Measurements from ENCODE around the gene HMGB1.
"Not testable (repeated sequence)": the region's sequence is repeated elsewhere in the genome, so short reads cannot be mapped to it uniquely, and the experiment has no call there.

HMGB1 gene

DNA sequence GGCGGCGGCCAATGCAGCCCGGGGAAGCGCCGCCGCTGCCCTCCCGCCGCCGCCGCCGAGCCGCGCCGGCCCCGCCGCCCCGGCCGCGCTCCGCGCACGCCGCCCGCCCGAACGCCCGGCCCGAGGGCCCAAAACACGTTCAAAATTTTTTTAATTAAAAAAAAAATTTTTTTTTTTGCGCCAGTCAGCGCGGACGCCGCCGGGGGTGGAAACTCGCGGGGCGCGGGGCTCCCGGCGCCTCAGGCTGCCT is 468 bp downstream of the HMGB1 start:
- DNase-seq: no peak

DNA sequence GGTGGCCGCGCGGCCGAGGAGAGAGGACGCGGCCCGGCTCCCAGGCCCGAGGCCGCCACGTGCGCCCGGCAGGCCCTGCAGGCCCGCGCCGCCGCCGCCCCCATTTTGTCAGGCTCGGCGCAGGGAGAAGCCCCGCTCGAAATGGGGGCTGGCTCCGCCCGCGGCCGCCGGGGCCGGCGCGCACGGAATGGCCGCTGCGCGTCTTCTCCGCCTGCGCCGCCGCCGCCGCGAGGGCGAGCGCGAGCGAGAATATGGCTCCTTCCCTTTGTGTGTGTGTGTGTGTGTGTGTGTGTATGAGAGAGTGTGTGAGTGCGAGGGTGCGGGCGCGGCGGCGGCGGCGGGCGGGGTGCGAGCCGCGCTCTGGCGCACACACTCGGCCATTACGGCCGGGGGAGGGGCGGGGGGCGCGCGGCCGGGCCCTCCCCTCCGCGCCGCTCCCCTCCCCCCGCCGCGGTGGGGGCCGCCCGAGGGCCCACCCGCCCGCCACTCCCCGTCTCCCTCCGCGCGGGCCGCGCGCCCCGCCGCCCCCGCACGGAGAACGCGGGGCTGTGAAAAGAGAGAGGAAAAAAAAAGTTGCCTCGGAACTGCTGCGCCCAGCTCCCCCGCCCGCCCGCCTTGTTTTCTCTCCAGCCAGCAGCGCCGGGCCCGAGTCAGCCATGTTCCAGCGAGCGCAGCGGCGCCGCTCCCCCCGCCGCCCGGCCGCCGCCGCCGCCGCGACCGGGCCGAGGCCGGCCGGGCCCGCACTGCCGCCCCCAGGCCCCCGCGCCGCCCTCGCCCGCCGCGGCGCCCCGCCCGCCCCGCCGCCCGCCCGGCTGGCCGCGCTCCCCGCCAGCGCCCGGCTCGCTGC is 1.0 kb downstream of the HMGB1 start:
- DNase-seq: peak; percentile 91

DNA sequence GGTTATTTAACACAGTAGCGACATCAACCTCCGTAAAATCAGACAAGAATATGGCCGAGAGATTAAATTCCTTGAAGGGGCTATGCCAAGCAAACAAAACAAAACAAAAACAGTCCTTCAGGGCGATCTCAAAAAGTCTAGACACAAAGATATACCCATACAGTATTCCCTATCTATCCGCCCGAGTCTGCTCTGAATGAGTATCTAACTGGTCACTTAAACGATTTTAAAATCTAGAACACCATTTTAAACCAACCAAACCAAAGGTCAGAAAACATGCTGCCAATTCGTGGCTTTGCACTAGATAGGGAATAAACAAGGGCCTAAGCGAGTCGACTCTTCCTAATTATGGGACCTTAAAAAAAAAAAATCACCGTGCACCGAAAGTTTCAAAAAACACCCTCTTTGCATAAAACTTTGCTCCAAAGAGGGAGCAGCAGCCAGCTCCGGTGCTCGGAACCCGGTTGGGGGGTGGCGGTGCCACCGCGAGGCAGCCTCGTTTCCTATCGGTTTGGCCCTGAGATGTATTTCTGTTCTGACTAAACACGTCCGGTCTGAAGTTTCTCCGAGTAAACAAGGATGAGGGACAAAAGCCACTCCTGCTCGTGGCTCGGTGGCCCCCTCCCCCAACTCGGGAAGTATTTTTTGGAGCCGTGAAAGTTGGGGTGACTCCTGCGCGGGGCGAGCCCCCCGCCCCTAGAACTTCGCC is 1.8 kb downstream of the HMGB1 start:
- DNase-seq: peak; percentile 82

DNA sequence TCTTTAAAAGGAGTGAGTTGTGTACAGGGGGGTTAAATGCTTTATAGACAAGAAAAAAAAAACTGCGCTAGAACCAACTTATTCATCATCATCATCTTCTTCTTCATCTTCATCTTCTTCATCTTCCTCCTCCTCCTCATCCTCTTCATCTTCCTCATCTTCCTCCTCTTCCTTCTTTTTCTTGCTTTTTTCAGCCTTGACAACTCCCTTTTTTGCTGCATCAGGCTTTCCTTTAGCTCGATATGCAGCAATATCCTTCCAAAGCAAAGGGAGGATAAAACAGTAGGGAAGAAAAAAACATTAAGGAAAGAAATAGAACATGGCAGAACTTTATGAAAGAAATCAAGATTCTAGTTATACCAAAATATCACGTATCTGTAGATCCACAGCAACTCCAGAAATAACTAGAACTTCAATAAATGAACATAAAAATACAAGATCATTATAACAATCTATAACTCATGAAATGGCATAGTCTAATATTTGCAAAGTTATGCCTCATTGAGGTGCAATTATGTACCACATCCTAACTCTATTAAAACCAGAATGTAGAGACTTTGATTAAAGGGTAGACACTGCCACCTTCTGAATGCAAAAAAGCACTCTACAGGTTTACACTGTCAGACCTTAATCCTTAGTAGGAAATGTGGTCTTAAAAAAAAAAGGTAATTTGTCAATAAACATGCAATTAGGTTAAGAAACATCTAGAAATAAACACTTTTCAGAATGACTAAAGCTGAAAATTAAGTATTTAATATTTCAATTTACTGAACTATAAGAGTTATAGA is 4.3 kb downstream of the HMGB1 start:
- peak; percentile 52 for DNase-seq

DNA sequence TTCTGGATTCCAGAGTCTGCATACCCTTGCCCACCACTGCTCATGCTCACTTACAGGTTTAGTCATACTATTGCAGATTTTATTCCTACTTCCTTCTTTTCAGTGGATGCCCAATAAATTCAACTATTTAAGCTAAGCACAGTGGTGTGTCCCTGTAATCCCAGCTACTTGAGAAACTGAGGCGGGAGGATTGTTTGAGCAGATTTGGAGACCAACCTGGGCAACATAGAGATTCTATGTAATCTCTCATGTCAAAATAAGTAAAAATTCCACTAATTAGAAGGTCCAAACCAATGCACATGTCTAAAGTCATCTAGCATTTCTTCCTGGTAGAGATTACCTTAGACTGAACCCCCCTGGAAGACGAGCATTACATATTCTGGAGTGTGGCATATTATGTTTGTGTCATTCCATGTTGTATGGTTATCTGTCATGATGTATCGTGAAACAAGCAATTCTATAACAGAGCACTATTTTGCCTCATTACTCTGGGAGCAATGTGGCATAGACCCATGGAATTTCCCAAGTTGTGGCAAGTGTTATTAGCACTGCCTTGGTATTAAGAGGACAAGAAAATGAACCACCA is 8.3 kb downstream of the HMGB1 start:
- DNase-seq: peak; percentile 25

DNA sequence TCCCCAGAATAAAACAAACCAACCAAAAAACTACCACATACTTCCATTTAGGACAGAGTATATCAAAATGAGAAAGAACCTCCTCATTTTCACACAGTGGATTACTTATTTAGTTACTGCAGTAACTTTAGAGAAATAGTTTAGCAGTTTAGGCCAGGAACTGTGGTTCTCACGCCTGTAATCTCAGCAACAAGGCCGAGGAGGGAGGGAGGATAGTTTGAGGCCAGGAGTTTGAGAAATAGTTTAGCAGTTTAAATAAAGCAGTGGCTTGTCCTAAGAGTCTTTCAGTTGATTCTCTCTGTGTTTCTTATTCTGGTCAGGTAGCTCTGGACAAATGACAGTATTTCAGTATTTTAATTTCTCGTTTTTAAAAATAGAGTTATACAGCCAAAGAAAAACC is 9.4 kb downstream of the HMGB1 start:
- DNase-seq: no peak

DNA sequence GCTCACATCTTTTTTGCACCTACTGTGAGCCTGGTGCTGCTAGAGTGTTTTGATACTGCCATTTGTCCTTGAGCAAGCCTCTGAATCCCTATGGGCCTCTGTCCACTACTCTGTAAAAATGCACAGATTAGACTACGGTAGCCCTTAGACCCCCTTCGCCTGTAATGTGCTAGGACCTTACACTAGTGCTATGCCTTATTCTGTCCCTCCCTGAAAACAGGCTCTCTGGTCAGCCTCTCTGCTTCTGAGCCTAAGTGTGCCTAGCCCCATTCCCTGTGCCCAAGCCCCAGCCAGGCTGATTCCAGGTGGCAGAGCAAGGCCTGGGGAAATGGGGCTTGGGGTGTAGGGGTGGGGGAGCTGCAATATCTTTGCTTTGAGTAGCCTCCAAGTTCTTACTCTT is 10.7 kb downstream of the HMGB1 start:
- no peak for DNase-seq

DNA sequence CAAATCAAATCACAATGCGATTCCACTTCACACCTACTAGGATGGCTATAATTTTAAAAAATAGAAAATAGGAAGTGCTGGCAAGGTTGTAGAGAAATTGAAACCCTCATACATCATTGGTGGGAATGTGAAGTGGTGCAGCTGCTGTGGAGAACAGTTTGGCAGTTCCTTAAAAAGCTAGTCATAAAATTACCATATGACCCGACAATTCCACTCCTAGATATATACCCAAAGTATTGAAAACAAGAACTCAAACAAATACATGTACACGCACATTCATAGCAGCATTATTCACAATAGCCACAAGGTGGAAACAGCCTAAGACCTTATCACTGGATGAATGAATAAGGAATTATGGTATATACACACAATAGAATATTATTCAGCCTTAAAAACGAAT is 12.0 kb downstream of the HMGB1 start:
- peak; percentile 34 for DNase-seq

DNA sequence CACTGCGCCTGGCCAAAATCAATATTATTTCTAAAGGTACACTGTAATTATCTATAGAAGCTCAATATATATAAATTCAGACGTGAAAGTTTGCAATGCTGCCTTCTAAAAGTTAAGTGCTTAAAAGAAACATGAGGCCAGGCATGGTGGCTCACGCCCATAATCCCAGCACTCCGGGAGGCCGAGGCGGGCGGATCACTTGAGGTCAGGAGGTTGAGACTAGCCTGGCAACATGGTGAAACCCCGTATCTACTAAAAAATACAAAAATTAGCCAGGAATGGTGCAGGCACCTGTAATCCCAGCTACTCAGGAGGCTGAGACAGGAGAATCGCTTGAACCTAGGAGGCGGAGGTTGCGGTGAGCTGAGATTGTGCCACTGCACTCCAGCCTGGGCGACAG is 14.3 kb downstream of the HMGB1 start:
- not testable (repeated sequence) for DNase-seq

DNA sequence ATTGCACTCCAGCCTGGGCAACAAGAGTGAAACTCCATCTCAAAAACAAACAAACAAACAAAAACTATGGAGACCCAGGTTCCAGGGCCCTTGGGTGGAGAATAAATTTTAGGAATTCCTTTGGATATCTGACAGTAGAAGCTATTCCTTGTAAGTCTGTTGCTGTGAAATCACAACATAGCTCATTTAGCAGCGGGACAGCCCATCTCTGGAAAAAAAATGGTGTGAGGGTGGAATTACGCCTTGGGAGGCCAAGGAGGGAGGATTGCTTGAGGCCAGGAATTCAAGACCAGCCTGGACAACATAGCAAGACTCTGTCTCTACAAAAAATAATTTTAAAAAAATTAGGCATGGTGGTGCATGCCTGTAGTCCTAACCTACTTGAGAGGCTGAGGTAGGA is 15.7 kb downstream of the HMGB1 start:
- DNase-seq: no peak

DNA sequence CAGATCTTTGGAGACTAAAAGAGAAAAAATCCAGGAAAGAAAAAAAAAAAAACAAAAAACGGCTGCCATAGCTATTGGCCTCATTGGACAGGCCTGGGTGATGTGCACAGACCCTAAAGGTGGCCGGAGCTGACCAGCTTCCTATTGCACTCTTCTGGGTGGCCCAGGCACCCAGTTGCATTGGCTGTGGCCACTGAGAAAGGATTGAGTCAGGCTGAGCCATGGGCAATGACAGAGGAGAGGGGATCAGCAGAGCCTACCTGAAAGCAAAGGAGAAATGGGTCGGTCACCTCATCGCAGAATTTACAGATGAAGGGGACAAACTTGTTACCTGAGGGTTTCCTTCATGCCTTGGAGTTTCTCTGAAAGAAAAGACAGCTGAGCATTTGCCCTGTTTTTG is 17.3 kb downstream of the HMGB1 start:
- no peak for DNase-seq

DNA sequence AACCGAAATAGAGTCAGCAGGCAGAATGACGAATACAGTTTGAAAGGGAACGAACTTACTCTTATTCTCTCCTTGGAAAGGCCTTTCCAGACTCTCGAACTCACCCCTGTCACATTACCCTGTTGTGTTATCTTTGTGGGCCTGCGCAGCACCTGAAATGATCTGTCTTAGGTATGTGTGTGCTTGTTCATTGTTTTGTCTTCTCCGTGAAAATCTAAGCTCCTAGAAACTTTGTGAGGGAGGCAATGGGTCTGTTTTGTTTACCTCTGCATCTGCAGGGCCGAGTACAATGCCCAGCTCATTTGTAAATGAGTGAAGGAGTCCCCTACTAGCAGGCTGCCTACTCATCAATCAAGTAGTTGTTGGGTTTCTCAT is 19.6 kb downstream of the HMGB1 start:
- DNase-seq: no peak

DNA sequence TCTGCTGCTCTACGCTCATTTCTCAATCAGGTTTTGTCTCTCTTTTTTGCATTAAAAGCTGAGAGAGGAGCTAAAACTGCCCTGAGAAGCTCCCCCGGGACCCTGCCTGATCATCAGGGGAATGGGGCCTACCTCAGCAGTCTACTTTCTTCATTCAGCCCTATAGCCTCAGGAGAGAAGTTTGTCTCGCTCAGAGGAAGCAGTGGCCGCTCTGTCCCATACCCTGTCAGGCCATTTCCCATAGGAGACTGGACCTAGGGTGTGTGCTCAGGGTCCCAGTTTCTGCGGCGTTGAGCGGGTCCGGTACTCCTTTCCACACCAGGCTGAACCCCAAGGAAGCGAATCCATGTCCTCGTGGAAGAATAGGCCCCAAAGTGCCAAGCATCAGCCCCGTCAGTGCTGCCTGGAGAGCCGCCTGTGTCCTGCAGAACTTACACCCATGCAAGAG is 21.8 kb downstream of the HMGB1 start:
- no peak for DNase-seq

DNA sequence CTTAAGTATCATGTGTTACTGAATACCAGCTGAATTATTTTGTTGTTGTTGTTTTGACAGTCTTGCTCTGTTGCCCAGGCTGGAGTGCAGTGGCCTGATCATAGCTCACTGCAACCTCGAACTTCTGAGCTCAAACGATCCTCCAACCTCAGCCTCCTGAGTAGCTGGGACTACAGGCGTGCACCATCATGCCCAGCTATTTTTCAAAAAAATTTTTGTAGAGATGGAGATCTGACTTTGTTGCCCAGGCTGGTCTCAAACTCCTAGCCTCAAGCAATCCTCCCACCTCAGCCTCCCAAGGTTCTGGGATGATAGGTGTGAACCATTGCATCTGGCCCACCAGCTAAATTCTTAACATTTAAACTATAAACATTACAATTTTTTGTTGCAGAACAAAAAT is 22.2 kb downstream of the HMGB1 start:
- not testable (repeated sequence) for DNase-seq

DNA sequence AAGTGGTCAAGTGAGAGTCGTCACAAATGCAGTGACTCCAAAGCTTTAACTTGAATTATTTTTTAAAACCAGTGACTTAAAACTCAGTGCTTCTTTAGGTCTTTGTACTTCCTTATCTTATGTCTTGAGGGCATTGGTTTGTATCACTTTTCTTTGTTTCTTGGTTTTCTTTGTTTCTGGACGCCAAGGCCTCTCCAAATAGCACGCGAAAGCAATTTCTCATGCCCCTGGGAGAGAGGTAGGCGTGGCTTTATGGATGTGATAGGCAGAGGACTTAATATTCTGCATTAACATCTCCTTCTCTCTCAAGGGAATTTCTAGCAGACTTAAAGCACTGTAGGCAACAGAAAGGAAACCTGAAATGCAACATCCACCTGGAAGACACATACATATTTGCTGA is 22.8 kb downstream of the HMGB1 start:
- DNase-seq: no peak

DNA sequence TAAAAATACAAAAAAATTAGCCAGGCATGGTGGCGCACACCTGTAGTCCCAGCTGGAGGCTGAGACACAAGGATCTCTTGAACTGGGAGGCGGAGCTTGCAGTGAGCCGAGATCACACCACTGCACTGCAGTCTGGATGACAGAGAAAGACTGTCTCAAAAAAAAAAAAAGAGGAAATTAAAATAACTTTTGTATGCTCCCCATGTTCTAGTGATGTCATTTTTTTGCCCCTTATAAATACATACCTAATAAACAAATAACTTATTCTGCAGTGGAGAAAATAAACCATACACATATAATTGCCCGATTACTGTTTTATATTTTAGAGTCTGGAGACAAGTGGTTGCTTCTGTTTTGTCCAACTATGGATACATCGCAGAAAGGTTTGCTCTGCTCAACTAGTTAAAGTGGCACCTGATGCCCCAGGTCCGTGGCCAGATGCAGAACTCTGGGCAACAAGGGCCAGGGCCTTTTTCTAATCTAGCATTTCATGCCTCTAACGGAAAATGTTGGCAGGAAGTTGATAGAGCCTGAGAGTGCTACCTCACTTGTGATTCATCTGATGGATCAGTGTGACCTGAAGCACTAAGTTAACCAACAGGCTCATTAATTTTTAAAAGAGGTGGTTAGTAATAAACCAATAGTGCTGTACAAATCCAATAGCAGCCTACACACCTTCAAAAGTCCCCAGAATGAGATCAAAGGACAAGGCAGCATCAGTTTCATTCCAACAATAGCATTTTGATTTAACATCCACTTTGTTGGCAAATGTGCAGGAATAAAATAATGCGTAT is 24.6 kb downstream of the HMGB1 start:
- DNase-seq: no peak

DNA sequence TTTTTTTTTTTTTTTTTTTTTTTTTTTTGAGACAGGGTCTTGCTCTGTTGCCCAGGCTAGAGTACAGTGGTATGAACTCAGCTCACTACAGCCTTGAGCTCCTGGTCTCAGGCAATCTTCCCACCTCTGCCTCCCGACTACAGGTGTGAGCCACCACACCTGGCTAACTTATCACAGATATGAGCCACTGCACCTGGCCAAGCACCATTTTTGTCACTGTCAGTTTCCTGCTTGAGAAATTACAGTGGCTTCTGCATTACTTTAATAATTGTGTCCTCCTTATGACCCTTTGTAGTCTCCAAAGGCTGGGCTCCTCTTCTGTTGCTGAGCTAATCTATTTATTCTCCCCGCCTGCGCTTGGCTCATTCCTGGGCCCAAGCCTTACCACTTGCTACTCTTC is 27.4 kb downstream of the HMGB1 start:
- no peak for DNase-seq

DNA sequence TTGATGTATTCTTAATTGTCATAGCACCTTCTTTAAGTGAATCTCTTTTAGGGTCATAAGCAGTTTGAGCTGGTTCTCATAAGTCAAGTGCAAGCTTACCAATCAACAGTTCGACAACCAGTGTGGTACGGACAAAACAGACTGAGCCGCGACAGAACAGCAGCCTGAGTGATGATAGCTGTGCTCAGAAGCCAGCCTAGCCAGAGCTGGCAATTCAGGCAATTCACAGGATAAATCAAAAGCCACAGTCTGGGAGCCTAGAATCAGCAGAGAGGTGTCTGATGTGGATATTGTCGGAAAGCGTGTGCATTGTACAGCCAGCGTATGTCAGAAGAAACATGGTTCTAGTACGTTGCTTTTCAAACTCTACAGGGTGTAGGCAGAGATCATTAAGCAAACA is 28.6 kb downstream of the HMGB1 start:
- DNase-seq: no peak

DNA sequence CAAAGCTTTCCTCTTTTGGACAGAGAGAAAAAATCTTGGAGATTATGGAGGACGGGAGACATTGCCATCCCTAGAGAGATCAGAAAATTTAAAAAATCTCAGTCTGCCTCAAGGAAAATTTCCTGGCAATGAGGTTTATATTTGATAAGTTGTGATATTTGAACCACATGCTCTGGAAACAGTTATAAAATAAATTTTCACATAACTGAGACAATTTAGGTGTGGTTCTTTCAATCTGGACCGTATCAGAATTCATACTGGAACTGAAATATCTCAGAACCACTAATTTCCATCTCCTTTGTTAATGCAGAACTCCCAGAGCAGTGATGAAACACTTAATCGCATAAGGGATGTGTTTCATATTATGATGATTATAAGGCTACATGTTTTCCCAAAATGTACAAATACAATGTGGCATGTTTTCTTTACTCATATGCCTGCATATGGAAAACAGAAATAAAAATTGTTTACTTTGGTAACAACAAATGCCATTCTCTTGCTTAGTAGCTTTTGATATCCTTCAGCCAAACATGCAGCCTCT is 29.8 kb downstream of the HMGB1 start:
- no peak for DNase-seq

DNA sequence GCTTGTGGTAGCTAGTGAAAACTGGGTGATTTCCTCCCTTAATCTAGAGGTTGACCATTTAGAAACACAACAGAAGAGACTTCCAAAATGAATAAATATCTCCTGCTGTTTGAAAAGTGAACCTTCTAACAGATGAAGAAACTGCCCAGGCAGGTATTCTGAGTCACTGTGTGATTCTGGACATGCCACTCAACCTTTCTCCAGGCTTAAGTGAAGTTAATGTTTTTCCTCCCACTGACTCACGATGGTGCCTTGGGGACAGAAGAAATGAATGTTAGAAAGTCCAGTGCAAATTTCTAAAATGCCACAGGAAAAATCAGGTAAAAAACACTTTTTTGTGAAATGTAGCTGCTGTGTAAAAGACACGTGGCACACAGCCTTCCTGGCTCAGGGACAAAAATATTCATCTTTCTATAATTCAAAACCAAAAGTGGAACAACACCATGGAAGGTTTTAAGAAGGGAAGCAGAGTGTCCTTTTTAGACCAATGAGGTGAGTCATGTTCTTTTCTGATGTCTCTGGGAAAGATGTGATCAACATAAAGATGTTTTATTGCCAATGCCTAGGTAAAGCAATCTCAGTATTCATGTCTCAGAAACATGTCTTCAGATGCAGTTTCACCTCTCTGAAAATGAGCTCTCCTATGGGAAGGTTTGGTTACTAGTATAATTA is 34.3 kb downstream of the HMGB1 start:
- DNase-seq: peak; percentile 43

DNA sequence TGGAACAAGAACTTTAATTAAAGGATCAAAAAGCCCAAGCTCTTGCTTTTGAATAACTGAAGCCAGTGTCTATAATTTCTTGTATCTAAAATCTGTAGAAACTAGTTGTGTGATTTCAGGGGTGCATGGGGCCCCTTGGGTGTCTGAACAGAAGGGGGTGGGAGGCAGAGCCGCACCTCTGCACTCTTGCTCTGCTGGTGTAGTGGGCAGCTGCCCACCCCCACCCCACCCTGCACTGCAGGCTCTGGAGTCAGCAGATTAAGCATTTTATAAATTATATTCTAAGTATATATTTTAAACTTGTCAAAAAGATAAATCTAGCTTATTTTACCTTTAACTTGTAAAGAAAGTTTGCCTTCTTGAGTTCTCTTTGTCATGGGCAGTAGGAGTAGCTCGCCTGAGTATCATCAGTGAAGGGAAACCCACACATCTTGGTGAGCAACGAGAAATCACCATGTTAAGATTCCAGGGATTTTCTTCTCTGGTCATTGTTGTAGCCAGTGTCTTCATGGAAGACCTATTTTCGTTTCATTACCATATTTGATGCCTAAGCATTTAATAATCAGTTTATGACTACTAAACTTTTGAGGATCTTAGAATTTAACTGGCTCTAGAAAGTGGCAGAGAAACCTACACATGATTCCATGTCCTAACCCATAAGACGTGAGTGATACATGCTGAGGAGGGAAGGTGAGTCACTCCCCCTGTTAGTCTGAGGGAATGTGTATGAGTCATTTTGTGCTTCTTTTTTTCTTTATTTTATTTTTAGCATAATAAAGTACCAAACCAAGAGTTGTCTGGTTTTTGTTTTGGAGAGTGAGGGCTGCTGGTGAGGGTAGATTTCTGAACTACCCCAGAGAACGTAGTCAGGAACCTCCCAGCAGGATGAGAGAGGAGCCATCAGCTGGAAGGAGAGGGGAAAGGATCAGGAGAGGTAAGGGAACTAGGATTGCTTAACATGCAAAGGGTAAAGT is 35.7 kb downstream of the HMGB1 start:
- peak; percentile 39 for DNase-seq

Data from DMS53 (cell line).